Uterus (tissue), 4 donors: Measurements from ENCODE around the gene SCAP. TPM values are rescaled to one million over a fixed set of nuclear protein-coding genes. Genes with fewer than 3 reads are reported as not detected.

ENCODE experiments used
- DNase-seq, 2 donors: peaks; one replicate each; pipeline ENCODE4 v3.0.0-alpha.2; 2019 to 2020
- H3K27ac ChIP-seq, 2 donors: fragments of 200-600 bp; sonication (generic); 1 replicate in 1 of 2; 2 replicates in 1 of 2; pipeline ENCODE4 v1.5.1; 2016 to 2018
- H3K27me3 ChIP-seq, 2 donors: fragments of 200-600 bp; sonication (generic); one replicate each; pipeline ENCODE4 v1.5.1; 2018 to 2019; ENCODE audit warnings: control low read depth in 1 of 2
- H3K36me3 ChIP-seq, 2 donors: fragments of 200-600 bp; sonication (generic); one replicate each; pipeline ENCODE4 v1.5.1; 2019; ENCODE audit warnings: control low read depth in 1 of 2
- H3K4me1 ChIP-seq, 2 donors: fragments of 200-600 bp; sonication (generic); one replicate each; pipeline ENCODE4 v1.5.1; 2018 to 2019; ENCODE audit warnings: control low read depth in 1 of 2
- H3K4me3 ChIP-seq, 2 donors: fragments of 200-600 bp; sonication (generic); 1 replicate in 1 of 2; 2 replicates in 1 of 2; pipeline ENCODE4 v1.5.1; 2018 to 2019; ENCODE audit warnings: mild to moderate bottlenecking in 1 of 2
- H3K9me3 ChIP-seq, 2 donors: fragments of 200-600 bp; sonication (generic); one replicate each; pipeline ENCODE4 v1.5.1; 2019; ENCODE audit warnings: control low read depth in 1 of 2
- CTCF ChIP-seq, 4 experiments: fragments of 200-600 bp in 2 of 4; fragments of 450-650 bp in 2 of 4; sonication (generic) in 2 of 4; IDR thresholded peaks; one replicate each; pipeline ENCODE4 v1.5.1; 2016 to 2019; ENCODE audit warnings: antibody characterized with exemption in 4 of 4, mild to moderate bottlenecking in 2 of 4, moderate library complexity in 1 of 4
- POLR2A ChIP-seq, 2 donors: fragments of 450-650 bp; IDR thresholded peaks; one replicate each; pipeline ENCODE4 v1.6.1; 2016; ENCODE audit warnings: antibody characterized with exemption in 2 of 2, mild to moderate bottlenecking in 1 of 2, moderate library complexity in 1 of 2
- intact Hi-C: fragments of 100-400 bp; cut with DNase I; formaldehyde crosslinking; loops from one replicate; pipeline ENCODE4 v1.15.1; 2023; ENCODE audit warnings: low total_unique reads
- total RNA-seq, 4 donors: library from RNA; depleted of rRNA in 3 of 4; stranded (reverse); fragments of >200 nt in 3 of 4; gene quantifications; one replicate each; pipeline versions ENCODE4 v1.1.0 to v1.2.4, GENCODE V29; 2014 to 2023
- donor health status: DM: yes; HTN: yes; CAD: no.

SCAP gene
- total RNA-seq, 4 donors from 2014 or later, result 28.7 to 93.0 (median 48.3) TPM

GRCh38 chr3:47420044-47420430 lies 55.7 kb downstream of the SCAP start:
- no peak for DNase-seq
- no peak overlapping the region for H3K27ac ChIP-seq
- no peaks in the 10 kb centered on the region for H3K27me3 ChIP-seq
- H3K4me1 ChIP-seq, result no peaks in the 10 kb centered on the region
- no peak overlapping the region for H3K4me3 ChIP-seq
- no peaks in the 10 kb centered on the region for H3K9me3 ChIP-seq
- TF ChIP-seq CTCF (IDR thresholded peaks at IDR 0.05) (no peak), POLR2A (IDR thresholded peaks at IDR 0.05) (no peak)
- intact Hi-C loops, result loop anchor here (2.0 kb wide), 1 partner anchor 57 kb away; no protein-coding TSS in a partner anchor
- no peaks in the 10 kb centered on the region for H3K36me3 ChIP-seq

GRCh38 chr3:47419083-47420043 lies 56.4 kb downstream of the SCAP start:
- H3K4me3 ChIP-seq, result no peak overlapping the region
- no peaks in the 10 kb centered on the region for H3K4me1 ChIP-seq
- TF ChIP-seq CTCF (IDR thresholded peaks at IDR 0.05) (no peak), POLR2A (IDR thresholded peaks at IDR 0.05) (no peak)
- H3K9me3 ChIP-seq, result no peaks in the 10 kb centered on the region
- H3K27me3 ChIP-seq, result no peaks in the 10 kb centered on the region
- intact Hi-C loops, result loop anchor here (2.0 kb wide), 1 partner anchor 57 kb away; no protein-coding TSS in a partner anchor
- DNase-seq, result no peak
- H3K27ac ChIP-seq, result no peak overlapping the region
- H3K36me3 ChIP-seq, result no peaks in the 10 kb centered on the region

- no peaks in the 10 kb centered on the region for H3K4me1 ChIP-seq
- H3K4me3 ChIP-seq, result no peak overlapping the region
- no peak overlapping the region for H3K27ac ChIP-seq
- H3K36me3 ChIP-seq, result no peaks in the 10 kb centered on the region
- intact Hi-C loops, result no loop called here
- no peak for TF ChIP-seq POLR2A (IDR thresholded peaks at IDR 0.05)
- DNase-seq, result no peak
- H3K9me3 ChIP-seq, result no peaks in the 10 kb centered on the region
- H3K27me3 ChIP-seq, result no peaks in the 10 kb centered on the region
Observed at GRCh38 chr3:47418167-47419082, 57.3 kb downstream of the SCAP start.

GRCh38 chr3:47416041-47416440 lies 59.7 kb downstream of the SCAP start:
- intact Hi-C loops, result no loop called here
- Histone ChIP-seq H3K4me1 (no peaks in the 10 kb centered on the region), H3K36me3 (no peaks in the 10 kb centered on the region), H3K27me3 (no peaks in the 10 kb centered on the region), H3K9me3 (no peaks in the 10 kb centered on the region), H3K4me3 (no peak overlapping the region), H3K27ac (no peak overlapping the region)
- TF ChIP-seq CTCF (IDR thresholded peaks at IDR 0.05) (no peak), POLR2A (IDR thresholded peaks at IDR 0.05) (no peak)
- DNase-seq, result no peak

- H3K27ac ChIP-seq, result no peak overlapping the region
- intact Hi-C loops, result no loop called here
- no peak overlapping the region for H3K4me3 ChIP-seq
- no peak for TF ChIP-seq CTCF (IDR thresholded peaks at IDR 0.05)
- TF ChIP-seq POLR2A (IDR thresholded peaks at IDR 0.05), result no peak
- no peaks in the 10 kb centered on the region for H3K36me3 ChIP-seq
- no peaks in the 10 kb centered on the region for H3K4me1 ChIP-seq
- DNase-seq, result no peak
- no peaks in the 10 kb centered on the region for H3K9me3 ChIP-seq
- no peaks in the 10 kb centered on the region for H3K27me3 ChIP-seq
Observed at GRCh38 chr3:47414666-47415587, 60.8 kb downstream of the SCAP start.
